Activated effector memory CD4-positive, alpha-beta T cell treated with Interleukin-2 at 50 U/mL for 16 hours (primary cell): Measurements from ENCODE around the gene CYP11A1.

Experiments
- DNase-seq: peaks from one replicate; pipeline ENCODE4 v3.0.0-alpha.2; 2020

CYP11A1 gene

DNA sequence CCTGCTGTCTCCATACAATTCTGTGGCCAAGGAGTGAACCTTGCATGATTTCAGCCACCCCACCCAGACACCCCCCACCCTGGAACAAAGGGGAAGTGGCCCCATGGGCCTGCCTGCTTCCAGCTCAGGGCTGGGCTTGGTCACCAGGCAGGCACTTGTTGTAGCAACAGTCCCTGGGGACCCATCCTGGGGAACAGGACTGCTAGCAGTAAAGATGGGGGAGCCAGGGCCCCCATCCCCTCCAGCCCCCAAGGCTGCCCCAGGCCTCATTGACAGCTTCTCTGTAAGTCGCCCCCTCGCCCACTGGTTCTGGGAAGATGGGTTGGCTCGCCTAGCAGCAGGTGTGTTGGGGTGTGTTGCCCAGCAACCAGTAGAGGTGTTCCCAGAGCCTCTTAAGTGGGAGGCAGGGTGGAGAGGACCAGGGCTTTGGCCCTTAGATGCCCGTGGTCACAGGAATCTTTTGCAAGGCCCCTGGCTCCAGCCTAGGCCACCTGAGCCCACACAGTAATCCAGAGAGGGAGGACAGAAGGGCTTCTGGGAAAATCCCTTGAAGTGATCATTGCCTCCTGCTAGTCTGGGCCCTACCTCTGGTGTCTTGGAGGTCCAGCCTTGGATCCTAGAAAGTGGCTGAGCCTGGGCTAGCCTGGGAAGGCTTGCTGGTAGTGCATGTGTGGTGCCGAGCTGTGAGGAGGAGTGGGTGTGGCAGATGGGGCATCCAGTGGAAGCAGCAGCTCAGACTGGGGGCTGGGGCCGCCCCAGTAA lies 48.9 kb downstream of the CYP11A1 start:
- DNase-seq: no peak

DNA sequence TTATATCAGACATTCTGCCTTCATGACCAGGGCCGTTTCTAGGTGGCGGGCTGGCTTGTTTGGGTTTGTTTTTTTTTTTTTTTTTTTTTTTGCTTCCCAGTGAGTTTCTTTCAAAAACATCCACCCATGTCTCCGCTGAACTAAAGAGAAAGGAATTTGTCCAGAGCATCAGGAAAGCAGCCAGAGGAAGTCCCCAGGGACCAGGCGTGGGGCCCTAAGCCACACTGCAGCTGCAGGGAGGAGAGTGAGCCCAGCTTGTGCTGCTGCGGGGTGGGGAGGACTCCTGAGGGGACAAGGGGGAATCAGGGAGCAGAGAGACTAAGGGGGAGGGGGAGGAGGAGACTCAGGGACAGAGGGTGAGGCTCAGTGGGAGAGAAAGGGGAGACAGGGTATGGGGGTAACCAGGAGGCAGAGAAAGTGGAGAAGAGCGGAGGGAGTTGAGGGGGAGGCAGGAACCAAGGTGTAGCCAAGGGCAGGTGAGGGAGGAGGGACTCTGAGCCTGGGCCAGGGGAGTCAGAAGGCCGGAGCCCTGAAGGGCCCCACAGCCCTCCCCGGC lies 49.5 kb downstream of the CYP11A1 start:
- no peak for DNase-seq

DNA sequence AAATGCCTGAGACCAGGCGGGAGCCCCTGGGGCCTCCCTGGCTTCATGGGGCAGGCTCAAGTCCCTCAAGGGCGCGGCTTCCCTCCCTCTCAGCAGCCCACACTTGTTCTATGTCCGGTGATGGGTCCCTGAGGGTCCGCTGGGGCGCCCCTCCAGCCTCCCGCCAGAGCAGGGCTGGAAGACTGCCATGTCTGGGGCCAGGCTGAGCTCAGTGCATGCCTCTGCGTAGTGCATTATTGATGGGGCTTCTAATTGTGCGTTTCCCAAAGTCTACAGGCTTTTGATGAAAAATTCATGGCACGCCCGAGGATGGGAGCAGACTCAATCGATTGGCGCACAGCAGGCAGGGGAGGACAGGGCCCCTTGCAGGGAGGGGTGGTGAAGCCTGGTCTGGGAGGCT lies 51.3 kb downstream of the CYP11A1 start:
- no peak for DNase-seq

DNA sequence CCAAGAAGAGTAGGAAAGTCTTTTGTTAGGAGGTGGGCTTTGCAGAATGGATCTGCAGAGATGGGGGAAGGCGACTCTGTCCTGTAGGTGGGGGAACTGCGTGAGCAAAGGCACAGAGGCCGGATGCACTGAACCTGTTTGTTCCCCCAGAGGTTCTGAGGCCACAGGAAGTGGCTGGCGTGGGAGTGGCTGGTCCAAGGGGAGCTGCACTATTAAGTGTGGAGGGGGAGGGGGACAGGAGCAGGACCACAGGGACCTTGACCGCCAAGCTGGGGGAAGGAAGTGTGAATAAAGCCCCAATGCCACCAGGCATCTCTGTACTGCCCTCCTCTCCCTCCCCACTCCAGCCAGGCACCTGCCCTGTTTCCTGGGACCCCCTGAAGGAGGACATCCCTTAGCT lies 51.8 kb downstream of the CYP11A1 start:
- no peak for DNase-seq

DNA sequence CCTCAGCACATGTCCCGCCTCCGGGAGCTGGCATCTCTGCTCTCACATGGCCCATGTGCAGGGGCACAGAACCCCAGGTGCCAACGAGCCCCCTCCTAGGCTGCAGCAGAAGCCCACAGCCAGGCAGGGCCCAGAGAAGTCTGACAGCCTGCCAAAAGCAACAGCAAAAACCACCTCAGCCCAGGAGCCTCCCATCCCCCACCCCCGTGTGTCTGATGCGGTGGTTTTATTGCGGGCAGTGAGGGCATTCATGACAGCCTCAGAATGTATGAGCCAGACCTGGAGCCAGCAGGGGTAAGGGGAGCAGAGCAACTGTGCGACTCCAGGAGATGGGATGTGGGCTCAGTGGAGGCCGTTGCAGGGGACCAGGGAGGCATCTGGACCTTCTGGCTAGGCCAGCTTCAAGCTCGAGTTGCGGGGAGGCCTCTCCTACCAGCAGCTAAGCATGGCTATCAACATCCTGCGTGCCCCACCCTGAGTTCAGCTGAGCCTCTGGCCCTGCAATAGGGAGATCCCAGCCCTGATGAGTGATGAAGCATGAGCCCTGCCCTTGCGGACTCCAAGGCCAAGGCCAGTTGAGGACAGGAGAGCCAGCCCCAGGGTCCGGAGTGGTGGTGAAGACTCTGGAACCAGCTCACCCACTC lies 52.5 kb downstream of the CYP11A1 start:
- DNase-seq: no peak

DNA sequence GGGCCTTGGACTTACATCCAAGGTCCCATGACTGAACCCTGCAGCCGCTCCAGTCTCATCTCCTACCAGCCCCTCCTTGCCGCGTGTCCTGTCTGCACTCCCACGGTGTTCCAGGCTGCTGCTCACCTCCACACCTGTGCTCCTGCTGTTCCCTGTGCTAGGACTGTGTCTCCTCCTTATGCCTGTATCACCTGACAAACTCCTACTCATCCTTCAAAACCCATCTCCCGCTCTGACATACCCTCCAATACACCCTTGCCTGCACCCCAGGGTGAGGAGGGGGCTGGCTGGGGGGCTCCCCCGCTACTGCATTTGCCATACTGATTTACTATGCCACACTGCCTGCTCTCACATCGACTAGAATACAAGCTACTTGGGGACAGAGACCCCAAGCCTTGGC lies 53.6 kb downstream of the CYP11A1 start:
- no peak for DNase-seq

DNA sequence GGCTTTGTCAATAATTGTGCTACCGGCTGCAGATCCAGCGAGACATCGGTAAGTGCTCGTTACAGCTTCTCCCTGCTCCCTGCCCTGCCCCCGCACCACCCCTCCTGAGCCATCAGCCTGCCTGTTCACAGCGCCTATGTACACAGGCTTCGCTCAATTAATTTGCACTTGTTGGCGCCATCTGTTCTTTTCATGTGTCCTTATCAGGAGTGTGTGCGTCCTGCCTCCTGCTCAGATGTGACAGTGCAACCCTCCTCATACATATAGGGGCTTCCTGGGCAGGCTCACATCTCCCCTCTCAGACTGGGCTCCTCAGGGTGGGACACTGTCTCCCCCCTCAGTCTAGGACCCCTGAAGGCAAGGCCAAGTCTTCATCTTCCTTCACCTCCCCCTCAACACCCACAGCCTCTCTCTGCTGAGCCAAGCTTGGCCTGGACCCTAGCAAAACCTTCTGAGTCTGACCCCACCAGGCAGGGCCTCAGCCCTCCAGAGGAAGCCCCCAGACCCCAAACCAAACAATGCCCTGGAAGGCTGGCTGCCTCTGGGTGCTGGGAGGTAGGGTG lies 54.9 kb downstream of the CYP11A1 start:
- no peak for DNase-seq

DNA sequence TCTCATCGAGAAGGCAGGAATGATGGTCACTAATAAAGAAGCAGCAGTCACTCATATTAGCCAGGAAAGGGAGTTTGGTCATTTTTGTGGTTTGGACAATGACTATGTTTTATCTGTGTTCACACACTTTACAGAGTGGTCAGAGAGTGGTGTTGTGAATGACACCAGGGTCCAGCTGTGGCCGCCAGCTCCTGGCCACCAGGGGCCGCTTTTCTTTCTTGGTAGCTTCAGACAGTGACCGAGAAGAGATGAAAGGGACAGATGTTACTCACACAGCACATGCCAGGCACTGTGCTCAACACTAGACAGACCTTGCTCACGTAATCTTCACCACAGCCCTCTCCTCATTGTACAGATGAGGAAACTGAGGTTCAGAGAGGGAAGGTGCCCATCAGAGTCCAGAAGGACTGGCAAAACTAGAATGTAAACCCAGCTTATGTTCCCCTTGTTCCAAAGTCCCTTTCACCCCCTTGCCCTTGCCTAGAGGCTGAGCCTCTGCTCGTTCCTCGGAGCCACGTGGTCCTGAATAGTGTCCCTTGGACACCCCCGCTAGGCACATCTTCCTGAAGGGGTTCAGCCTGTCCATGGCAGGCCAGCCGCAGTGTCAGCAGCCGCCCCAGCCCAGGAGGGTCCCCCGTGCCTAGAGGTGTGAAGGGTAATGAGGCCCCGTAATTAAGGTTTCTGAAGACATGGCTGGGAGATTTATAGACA lies 55.6 kb downstream of the CYP11A1 start:
- no peak for DNase-seq

DNA sequence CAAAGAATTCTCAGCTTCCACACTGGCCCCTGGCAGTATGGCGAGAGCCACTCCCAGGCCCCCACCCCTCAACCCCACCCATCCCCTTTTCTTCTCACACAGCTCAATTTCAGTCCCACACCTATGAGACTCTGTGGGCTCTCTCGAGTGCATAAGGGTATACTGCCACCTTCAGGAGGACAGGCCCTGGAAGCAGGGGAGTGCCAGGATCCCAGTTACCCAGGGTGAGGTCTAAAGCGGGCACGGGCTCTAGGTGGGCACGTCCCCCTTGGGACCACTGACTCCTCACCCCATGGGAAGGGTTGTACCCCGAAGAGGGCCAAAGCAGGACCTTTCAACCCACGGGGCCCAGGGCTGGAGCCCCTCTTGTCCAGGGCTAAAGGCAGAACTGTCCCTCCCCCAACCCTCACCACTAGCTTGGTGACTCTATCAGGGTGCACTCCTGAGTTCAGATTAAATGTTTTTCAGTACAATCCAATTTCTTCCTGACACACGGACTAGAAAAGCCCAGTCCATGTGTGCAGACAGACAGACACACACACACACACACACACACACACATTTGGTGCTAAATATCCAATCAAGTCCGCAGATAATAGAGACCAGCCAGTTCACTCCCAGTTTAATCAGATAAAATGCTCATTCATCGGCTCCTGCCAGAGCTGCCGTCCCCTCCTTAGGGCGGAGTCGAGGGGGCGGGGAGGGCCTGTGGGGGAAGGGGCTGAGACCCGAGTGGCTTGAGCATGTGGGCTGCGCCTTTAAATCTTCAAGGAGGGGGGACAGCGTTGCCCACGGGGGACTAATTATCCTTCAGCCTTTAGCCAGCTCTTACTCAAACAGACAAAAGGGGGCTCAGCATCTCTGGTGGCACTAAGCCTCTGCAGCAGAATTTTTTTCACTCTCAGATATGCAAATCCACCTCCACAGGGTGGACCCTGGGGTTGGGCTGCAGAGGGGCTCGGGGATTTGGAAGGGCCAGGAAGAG lies 59.3 kb downstream of the CYP11A1 start:
- no peak for DNase-seq

DNA sequence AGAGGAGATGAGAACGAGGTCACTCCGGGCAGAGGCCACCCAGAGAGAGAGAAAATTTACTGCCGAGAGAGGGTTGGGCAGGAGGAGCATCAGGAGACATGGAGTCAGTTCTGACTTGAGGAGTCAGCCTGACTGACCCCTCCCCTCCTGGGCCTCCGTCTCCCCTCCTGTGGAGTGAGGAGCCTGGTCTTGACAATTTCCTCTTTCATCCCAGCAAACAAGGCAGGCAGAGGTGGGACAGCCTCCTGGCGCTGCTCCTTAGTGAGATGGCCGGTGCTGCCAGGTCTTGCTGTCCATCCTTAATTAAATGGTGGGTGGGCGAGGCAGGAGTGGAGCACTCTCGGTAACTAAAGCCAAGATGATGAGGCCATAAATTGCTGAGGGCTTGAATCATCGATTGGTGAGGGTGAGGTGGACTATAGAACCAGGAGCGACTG lies 60.6 kb downstream of the CYP11A1 start:
- no peak for DNase-seq

DNA sequence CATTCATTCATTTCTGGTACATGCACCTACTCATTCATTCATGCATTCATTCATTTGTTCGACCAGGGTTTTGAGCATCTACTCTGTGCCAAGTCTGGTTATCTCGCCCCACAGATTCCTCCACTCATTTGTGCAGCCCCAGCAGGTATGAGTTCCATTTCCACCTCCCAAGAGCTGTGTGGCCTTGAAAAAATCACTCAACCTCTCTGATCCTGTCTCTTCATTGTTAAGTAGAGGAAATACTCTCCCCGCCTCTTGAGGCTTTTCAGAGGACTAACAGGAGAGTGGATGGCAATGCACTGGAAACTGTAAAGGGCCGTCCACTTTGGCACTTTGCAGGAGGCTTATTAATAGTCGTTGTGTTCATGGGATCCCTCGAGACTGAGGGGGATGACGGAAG lies 61.8 kb downstream of the CYP11A1 start:
- no peak for DNase-seq

DNA sequence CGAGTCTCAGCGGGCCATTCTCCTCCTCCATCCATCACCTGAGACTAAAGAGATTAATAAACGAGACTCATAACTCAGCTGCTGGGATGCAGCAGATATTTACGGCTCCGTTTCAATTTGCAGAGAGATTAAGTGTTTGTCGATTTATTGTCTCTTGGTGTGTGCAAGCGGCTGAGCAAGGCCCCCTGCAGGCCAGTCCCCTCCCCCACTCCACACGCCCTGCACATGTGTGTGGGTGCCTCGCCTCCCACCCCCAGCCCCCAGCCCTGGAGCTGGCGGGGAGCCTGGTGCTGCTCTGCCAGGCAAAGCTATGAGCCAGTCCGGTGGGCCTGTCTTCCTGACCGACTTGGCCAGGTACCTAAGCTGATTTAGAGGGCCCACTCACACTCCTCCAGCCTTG lies 63.0 kb downstream of the CYP11A1 start:
- DNase-seq: no peak

DNA sequence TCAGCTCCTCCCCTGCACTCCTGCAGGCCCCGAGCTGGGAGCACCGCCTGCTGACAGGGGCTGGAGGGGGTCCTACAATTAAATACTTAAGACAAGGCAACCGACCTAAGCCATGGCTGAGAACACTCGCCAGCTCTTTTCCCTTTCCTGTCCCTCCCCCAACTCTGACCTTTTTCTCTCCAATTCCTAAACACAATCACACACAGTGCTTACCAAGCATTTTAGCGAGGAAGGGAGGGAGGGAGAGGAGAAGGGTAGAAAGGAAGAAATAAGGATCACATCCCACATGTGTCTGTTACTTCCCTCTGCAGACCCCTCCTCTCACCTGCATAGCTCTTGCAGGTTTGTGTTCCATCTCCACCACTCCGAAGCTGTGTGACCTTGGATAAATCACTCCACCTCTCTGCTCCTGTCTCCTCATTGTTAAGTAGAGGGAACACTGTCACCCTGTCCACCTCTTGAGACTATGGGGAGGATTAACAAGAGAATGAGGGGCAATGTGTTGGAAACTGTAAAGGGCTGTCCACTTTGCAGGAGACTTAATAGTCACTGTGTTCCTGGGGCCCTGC lies 63.6 kb downstream of the CYP11A1 start:
- no peak for DNase-seq

DNA sequence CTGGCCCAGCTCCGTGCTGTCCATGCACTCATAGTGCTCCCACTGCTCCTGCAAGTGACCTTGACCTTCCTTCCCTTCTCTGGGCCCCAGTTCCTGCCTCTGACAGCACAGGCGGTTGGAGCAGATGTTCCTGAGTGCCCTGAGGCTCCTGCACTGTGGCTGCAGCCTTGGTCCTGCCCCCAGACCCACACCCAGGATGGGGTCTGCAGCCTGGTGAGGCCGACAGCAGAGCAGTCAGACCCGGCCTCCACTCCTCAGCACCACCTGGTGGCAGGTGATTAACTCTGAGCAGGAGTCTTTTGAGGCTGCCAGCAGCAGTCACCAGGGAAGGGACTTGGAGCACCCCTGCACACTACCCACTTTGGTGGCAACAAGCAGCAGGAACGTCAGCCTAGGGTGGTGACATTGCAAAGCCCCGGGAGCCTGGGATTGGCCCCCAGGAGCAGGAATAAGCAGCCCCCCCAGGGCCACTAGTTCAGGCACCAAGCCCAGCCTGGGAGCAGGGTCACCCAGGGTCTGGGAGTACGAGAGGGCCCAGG lies 64.6 kb downstream of the CYP11A1 start:
- DNase-seq: no peak

DNA sequence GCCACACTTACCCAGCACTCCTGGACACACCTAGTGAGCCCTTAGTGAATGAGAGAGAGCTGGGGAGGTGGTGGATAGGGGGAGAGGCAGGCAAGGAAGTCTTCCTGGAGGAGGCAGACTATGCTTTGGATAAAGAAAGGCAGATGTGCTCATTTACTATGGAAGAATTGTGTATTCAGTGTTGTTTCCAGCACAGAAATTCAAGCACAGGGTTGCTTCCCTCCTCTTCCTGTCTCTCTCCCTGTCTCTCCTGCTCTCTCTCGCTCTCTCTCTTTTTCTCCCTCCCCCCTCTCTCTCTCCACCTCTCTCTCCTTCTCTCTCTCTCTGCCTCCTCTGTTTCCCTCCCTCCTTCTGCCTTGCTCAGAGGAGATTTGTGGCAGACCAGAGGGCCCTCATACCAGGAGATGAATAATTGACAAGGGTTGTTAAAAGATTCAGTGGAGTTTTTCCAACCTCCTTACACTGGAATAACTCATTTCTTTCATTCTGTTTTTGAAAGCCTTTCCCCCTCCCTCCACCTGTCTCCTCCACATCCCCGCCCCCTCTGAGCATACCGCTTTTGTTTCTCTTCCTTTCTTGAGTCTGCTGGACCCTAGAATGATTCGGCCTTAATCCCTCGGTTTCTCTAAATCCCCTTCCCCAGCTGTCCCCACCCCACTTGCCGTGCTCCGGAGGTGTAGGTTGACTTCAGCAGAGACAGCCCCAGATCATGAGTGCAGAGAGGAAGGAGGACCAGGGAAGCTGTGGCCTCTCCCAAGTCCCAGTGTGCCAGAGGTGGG lies 65.7 kb downstream of the CYP11A1 start:
- no peak for DNase-seq

DNA sequence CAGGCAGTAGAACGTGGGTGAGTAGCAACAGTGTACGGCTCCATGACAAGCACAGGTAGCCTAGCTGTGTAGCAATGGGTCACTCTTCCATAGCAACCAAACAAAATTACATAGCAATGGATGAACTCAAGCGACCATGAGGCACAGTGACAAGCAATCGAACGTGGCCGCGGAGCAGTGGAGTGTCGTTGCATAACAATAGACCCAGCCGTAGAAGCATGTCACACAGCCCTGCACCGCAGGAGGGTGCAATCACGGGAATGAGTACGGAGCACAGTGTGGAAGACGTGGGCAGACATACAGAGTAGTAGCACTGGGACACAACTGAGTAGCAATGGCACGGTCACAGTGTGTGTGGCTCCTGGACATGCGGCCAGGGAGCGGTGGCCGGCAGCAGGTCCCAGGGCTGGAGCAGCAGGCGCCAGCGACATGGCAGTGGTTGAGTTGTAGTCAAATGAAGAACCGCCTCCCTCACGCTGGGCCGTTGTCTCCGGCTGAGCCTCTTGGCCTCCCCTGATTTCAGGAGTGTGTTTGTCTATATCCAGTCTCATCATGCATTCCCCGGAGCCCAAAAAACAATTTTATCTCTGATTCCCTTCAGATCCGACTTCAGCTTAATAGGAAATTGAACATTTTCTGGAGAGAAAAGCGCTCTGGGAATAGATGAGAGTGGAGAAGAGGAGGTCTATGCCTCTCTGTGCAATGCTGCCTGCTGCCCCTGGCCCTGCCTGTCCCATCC lies 67.2 kb downstream of the CYP11A1 start:
- DNase-seq: no peak

DNA sequence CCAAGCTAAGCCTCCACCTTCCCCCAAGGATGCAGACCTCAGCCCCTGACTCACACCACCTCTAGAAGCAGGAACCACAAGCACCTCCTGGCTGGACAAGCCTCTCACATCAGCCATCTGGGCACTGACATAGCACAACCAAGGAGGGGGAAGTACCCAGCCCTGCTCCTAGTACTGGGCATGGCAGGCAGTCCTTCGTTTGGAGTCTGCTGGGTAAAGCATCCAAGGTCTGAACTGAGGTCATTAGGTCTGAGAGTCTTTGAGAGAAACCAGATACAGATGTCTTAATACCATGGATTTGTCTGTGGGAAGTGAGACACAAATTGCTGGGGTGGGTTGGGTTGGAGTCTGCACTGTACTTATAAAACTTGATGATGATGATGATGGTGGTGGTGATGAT lies 69.6 kb downstream of the CYP11A1 start:
- no peak for DNase-seq

DNA sequence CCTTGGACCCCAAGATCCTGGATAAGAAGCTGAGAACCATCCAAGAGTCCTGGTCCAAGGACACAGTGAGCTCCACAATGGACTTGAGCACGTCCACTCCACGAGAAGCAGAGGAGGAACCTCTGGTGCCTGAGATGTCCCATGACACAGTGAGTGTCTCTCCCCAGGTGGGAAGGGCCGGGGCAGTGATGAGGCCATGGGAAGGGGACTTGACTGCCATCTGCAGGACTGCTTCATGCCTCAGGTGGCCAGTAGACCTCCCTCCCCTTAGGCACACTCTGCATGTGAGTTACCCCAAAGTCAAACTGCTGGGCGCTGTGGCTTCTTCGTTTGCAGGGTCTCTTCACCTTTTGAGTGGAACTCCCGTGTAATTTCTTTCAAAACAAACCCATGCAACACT lies 71.6 kb downstream of the CYP11A1 start:
- DNase-seq: no peak

DNA sequence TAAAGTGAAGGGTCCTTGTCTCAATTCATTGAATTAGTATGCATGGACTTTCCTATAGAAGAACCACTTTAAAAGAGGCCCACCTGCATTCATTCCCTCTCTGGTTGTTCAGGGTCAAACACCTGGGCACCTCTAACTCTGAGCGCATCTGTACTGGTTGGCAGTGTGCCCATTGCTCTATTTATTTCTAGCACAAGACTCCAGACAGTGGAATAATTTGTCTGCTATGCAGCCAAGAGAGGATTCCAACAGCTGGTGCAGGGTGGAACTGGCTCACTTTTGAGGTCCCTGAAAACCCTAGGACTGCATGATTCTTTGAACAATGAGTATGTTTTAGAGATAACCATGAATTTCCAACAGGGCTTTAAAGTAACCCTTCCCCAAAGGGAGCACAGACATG lies 73.4 kb downstream of the CYP11A1 start:
- DNase-seq: no peak
